ENCODE results near the gene IL17C. TPM values are rescaled to one million over a fixed set of nuclear protein-coding genes. Genes with fewer than 3 reads are reported as not detected.
A peak's percentile ranks its signal among the peaks of the same experiment; 100 is the strongest.

Gene IL17C
- total RNA-seq: not detected

- Histone ChIP-seq H3K4me3 (no peak within 1 kb of the TSS), H3K27me3 (no peaks in the 10 kb centered on the region), H3K4me1 (peaks cover 0 to 4% of the 10 kb centered on the region in 2 donors), H3K9me3 (no peaks in the 10 kb centered on the region), H3K36me3 (peaks cover 0 to 2% of the 10 kb centered on the region in 2 donors), H3K27ac (no peak within 1 kb of the TSS)
- intact Hi-C loops (cut with DNase I): no loop called here
- TF ChIP-seq CTCF (IDR thresholded peaks at IDR 0.05): no peak
- DNase-seq (ENCODE audit: low spot score in 2 of 2): no peak
Observed at GRCh38 chr16:88638323-88639230, at the start of gene IL17C. Gene IL17C (plus strand): TSS chr16:88638572. CDS start chr16:88638642, 70 bp downstream.

- intact Hi-C loops (cut with DNase I): no loop called here
- peaks cover 28 to 46% of the 10 kb centered on the region in 2 donors for H3K36me3 ChIP-seq
Observed at GRCh38 chr16:88588754-88589153, 49.6 kb upstream of the IL17C start.

GRCh38 chr16:88589441-88589840, 48.9 kb upstream of the IL17C start:
- Histone ChIP-seq H3K9me3 (no peaks in the 10 kb centered on the region), H3K4me1 (no peaks in the 10 kb centered on the region), H3K4me3 (no peak overlapping the region), H3K36me3 (peaks cover 28 to 50% of the 10 kb centered on the region in 2 donors), H3K27ac (no peak overlapping the region), H3K27me3 (no peaks in the 10 kb centered on the region)
- TF ChIP-seq CTCF (IDR thresholded peaks at IDR 0.05): no peak
- intact Hi-C loops (cut with DNase I): no loop called here
- DNase-seq (ENCODE audit: low spot score in 2 of 2): no peak

More at GRCh38 chr16:88588754-88589153, 49.6 kb upstream of the IL17C start:
- no peaks in the 10 kb centered on the region for H3K9me3 ChIP-seq
- no peaks in the 10 kb centered on the region for H3K4me1 ChIP-seq
- TF ChIP-seq CTCF (IDR thresholded peaks at IDR 0.05): no peak
- no peaks in the 10 kb centered on the region for H3K27me3 ChIP-seq
- no peak overlapping the region for H3K4me3 ChIP-seq
- DNase-seq (ENCODE audit: low spot score in 2 of 2): no peak
- no peak overlapping the region for H3K27ac ChIP-seq

GRCh38 chr16:88591577-88592021, 46.8 kb upstream of the IL17C start:
- H3K27ac ChIP-seq: no peak overlapping the region
- no peaks in the 10 kb centered on the region for H3K4me1 ChIP-seq
- intact Hi-C loops (cut with DNase I): no loop called here
- H3K36me3 ChIP-seq: peaks cover 28 to 45% of the 10 kb centered on the region in 2 donors
- H3K4me3 ChIP-seq: no peak overlapping the region
- no peaks in the 10 kb centered on the region for H3K9me3 ChIP-seq
- DNase-seq (ENCODE audit: low spot score in 2 of 2): peak; percentile 41 to 74
- TF ChIP-seq CTCF (IDR thresholded peaks at IDR 0.05): no peak
- H3K27me3 ChIP-seq: no peaks in the 10 kb centered on the region

GRCh38 chr16:88593061-88593460, 45.3 kb upstream of the IL17C start:
- Histone ChIP-seq H3K27me3 (no peaks in the 10 kb centered on the region), H3K36me3 (peaks cover 15 to 31% of the 10 kb centered on the region in 2 donors)
- no peak for TF ChIP-seq CTCF (IDR thresholded peaks at IDR 0.05)

More at GRCh38 chr16:88593061-88593460, 45.3 kb upstream of the IL17C start:
- intact Hi-C loops (cut with DNase I): no loop called here
- Histone ChIP-seq H3K27ac (no peak overlapping the region), H3K4me3 (no peak overlapping the region), H3K9me3 (no peaks in the 10 kb centered on the region), H3K4me1 (no peaks in the 10 kb centered on the region)
- DNase-seq (ENCODE audit: low spot score in 2 of 2): no peak

Data from ascending aorta (tissue), 2 donors.